ENCODE measurements around the gene MYO1D. TPM values are rescaled to one million over a fixed set of nuclear protein-coding genes. Genes with fewer than 3 reads are reported as not detected.

The MYO1D gene
- total RNA-seq, 2 experiments from 2014 or later: 2.2 to 2.3 TPM

GRCh38 chr17:32793841-32794240 is 83.1 kb downstream of the MYO1D start:
- Mint-ChIP-seq H3K27ac (no peak overlapping the region), H3K4me3 (no peak overlapping the region), H3K4me1 (ENCODE audit: low read depth) (no peaks in the 10 kb centered on the region), H3K36me3 (ENCODE audit: low read depth) (no peaks in the 10 kb centered on the region), H3K9me3 (ENCODE audit: insufficient read depth) (no peaks in the 10 kb centered on the region), H3K27me3 (ENCODE audit: low read depth) (no peaks in the 10 kb centered on the region)
- DNase-seq: no peak
- CTCF ChIA-PET: interaction anchor here (0.9 to 1.9 kb wide), 2 partner anchors 84 to 147 kb away, joined by 3 to 8 read pairs; no protein-coding TSS in a partner anchor
- POLR2A ChIA-PET: no interaction called here
- ATAC-seq: no peak

GRCh38 chr17:32792207-32792606 is 84.7 kb downstream of the MYO1D start:
- H3K36me3 Mint-ChIP-seq (ENCODE audit: low read depth): no peaks in the 10 kb centered on the region
- POLR2A ChIA-PET: interaction anchor here (0.6 kb wide), 1 partner anchor 1852 kb away, joined by 3 read pairs; no protein-coding TSS in a partner anchor
- ATAC-seq: no peak

DNA sequence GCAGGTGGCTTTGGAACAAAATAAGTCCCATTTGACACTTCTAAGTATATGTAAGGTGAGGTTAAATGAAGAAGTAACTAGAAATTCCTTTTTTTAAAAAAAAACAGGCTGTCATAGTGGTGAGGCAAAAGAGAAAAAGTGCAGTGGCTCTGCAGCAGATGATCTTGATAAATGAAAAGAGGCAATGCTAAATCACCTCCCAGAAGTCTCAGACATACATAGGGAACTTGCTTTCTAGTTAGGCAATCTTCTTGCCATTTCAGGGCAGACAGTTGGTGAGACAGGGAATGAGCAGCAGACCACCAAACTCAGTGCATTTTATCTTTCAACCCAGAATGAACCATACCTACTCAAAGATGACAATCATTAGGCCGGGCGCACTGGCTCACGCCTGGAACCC is 90.8 kb downstream of the MYO1D start:
- no peaks in the 10 kb centered on the region for H3K9me3 Mint-ChIP-seq (ENCODE audit: insufficient read depth)
- peaks cover 10% of the 10 kb centered on the region for H3K27me3 Mint-ChIP-seq (ENCODE audit: low read depth)
- no peaks in the 10 kb centered on the region for H3K4me1 Mint-ChIP-seq (ENCODE audit: low read depth)
- no peak overlapping the region for H3K4me3 Mint-ChIP-seq
- ATAC-seq (no peak), DNase-seq (no peak)
- no peak overlapping the region for H3K27ac Mint-ChIP-seq
- ChIA-PET CTCF (interaction anchor here (0.9 to 1.9 kb wide), 2 partner anchors 91 kb away, joined by 4 to 12 read pairs; partner anchors contain the start of gene MYO1D), POLR2A (no interaction called here)
- H3K36me3 Mint-ChIP-seq (ENCODE audit: low read depth): no peaks in the 10 kb centered on the region

More at GRCh38 chr17:32792207-32792606, 84.7 kb downstream of the MYO1D start:
- Mint-ChIP-seq H3K4me1 (ENCODE audit: low read depth) (no peaks in the 10 kb centered on the region), H3K27me3 (ENCODE audit: low read depth) (peaks cover 4% of the 10 kb centered on the region), H3K27ac (no peak overlapping the region), H3K4me3 (no peak overlapping the region), H3K9me3 (ENCODE audit: insufficient read depth) (no peaks in the 10 kb centered on the region)
- CTCF ChIA-PET: interaction anchor here (1.1 to 1.9 kb wide), 3 partner anchors 9 to 149 kb away, joined by 3 to 8 read pairs (median 6); partner anchors contain the start of gene MYO1D
- DNase-seq: no peak

DNA sequence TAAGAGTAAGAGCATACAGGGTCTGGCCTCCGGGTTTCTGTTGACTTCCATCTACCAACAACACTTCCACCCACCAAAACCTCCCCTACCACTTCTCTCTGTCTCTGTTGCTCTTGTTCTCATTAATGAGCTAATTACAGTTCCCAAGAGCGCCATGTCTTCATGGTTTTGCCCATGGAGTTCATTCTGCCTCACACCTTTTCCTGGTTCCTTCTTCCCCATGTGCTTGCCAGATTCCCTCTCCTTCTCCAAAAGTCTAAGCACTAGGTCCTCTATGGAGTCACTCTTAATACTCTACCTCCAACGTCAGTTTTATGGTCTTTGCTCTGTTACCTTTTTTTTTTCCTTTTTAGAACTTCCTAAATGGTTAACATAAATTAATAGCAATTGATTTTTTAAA is 92.8 kb downstream of the MYO1D start:
- no peak overlapping the region for H3K27ac Mint-ChIP-seq
- no peaks in the 10 kb centered on the region for H3K36me3 Mint-ChIP-seq (ENCODE audit: low read depth)
- DNase-seq: no peak
- no peak overlapping the region for H3K4me3 Mint-ChIP-seq
- H3K9me3 Mint-ChIP-seq (ENCODE audit: insufficient read depth): no peaks in the 10 kb centered on the region
- H3K27me3 Mint-ChIP-seq (ENCODE audit: low read depth): peaks cover 10% of the 10 kb centered on the region
- CTCF ChIA-PET: interaction anchor here (1.0 to 5.3 kb wide), 13 partner anchors 13 to 336 kb away, joined by 3 to 119 read pairs (median 6); partner anchors contain the start of gene MYO1D
- POLR2A ChIA-PET: interaction anchor here (0.7 kb wide), 1 partner anchor 11 kb away, joined by 4 read pairs; no protein-coding TSS in a partner anchor
- H3K4me1 Mint-ChIP-seq (ENCODE audit: low read depth): no peaks in the 10 kb centered on the region
- ATAC-seq: no peak

GRCh38 chr17:32783602-32784001 is 93.3 kb downstream of the MYO1D start:
- Mint-ChIP-seq H3K27ac (no peak overlapping the region), H3K4me1 (ENCODE audit: low read depth) (no peaks in the 10 kb centered on the region), H3K36me3 (ENCODE audit: low read depth) (no peaks in the 10 kb centered on the region), H3K27me3 (ENCODE audit: low read depth) (peaks cover 10% of the 10 kb centered on the region), H3K9me3 (ENCODE audit: insufficient read depth) (no peaks in the 10 kb centered on the region), H3K4me3 (no peak overlapping the region)
- ChIA-PET CTCF (interaction anchor here (0.6 to 5.3 kb wide), 47 partner anchors 9 to 967 kb away, joined by 3 to 119 read pairs (median 4); partner anchors contain the start of genes MYO1D and TMEM98), POLR2A (interaction anchor here (0.7 kb wide), 1 partner anchor 11 kb away, joined by 4 read pairs; no protein-coding TSS in a partner anchor)
- ATAC-seq (no peak), DNase-seq (no peak)

GRCh38 chr17:32780721-32781120 is 96.2 kb downstream of the MYO1D start:
- Mint-ChIP-seq H3K9me3 (ENCODE audit: insufficient read depth) (no peaks in the 10 kb centered on the region), H3K4me1 (ENCODE audit: low read depth) (no peaks in the 10 kb centered on the region), H3K27me3 (ENCODE audit: low read depth) (peaks cover 7% of the 10 kb centered on the region), H3K27ac (no peak overlapping the region), H3K36me3 (ENCODE audit: low read depth) (no peaks in the 10 kb centered on the region), H3K4me3 (no peak overlapping the region)
- no peak for ATAC-seq
- CTCF ChIA-PET: interaction anchor here (5.1 to 5.3 kb wide), 2 partner anchors 97 to 156 kb away, joined by 58 to 119 read pairs; partner anchors contain the start of gene MYO1D
- POLR2A ChIA-PET: no interaction called here
- DNase-seq: no peak

DNA sequence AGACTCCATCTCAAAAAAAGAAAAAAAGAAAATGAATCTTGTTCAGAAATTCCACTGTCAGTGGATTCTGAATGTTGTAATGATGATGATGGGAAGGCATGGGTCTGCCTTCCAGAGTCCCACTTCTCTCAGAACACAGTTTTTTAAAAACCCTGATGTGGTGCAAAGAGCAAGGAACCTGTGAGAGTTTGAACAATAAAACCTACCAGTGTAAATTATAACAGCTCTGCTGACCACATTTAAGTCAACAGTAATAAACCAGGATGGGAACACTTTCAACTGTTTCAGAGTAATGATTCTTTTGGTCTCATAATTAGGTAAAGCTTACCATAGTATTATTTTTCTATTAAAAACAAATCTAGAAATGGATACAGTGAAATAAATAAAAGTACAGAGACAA is 99.0 kb downstream of the MYO1D start:
- POLR2A ChIA-PET: no interaction called here
- H3K9me3 Mint-ChIP-seq (ENCODE audit: insufficient read depth): no peaks in the 10 kb centered on the region

DNA sequence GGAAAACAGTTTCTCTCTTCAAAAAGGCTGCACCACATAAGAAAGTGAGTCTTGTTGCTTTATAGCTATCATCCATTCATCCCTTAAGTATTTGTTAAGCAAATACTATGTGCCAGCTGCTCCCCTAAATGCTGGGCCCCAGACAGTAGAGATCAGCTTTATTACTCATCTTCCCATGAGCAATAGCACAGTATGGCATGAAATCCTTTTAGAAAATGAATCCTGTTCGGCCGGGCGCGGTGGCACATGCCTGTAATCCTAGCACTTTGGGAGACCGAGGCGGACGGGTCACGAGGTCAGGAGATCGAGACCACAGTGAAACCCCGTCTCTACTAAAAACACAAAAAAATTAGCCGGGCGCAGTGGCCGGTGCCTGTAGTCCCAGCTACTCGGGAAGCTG is 99.5 kb downstream of the MYO1D start:
- no peaks in the 10 kb centered on the region for H3K9me3 Mint-ChIP-seq (ENCODE audit: insufficient read depth)
- H3K4me3 Mint-ChIP-seq: no peak overlapping the region
- no peaks in the 10 kb centered on the region for H3K4me1 Mint-ChIP-seq (ENCODE audit: low read depth)
- ChIA-PET CTCF (interaction anchor here (0.7 to 3.0 kb wide), 3 partner anchors 22 to 159 kb away, joined by 3 to 18 read pairs (median 7); partner anchors contain the start of gene MYO1D), POLR2A (no interaction called here)
- ATAC-seq (no peak), DNase-seq (no peak)
- H3K36me3 Mint-ChIP-seq (ENCODE audit: low read depth): no peaks in the 10 kb centered on the region
- no peak overlapping the region for H3K27ac Mint-ChIP-seq
- H3K27me3 Mint-ChIP-seq (ENCODE audit: low read depth): no peaks in the 10 kb centered on the region

More for the DNA sequence above, 99.0 kb downstream of the MYO1D start:
- Mint-ChIP-seq H3K4me3 (no peak overlapping the region), H3K27ac (no peak overlapping the region), H3K4me1 (ENCODE audit: low read depth) (no peaks in the 10 kb centered on the region), H3K36me3 (ENCODE audit: low read depth) (no peaks in the 10 kb centered on the region), H3K27me3 (ENCODE audit: low read depth) (no peaks in the 10 kb centered on the region)
- CTCF ChIA-PET: interaction anchor here (0.7 to 3.0 kb wide), 3 partner anchors 23 to 159 kb away, joined by 3 to 18 read pairs (median 7); partner anchors contain the start of gene MYO1D
- ATAC-seq (no peak), DNase-seq (no peak)

DNA sequence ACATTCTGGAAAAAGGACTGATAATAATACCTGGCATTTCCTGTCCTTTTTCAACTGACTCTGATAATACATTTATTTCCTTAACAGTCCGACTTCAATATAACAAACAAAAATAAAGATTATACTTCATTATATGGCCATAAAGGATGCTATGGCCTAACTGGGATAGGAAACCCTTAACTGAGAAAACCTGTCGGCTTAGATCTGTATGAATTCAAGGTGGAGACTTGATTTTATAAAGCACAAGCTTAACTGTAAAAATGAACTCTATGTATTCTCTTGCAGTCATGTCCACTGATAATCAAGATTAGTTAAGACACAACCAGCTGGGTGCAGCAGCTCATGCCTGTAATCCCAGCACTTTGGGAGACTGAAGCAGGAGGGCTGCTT is 102.2 kb downstream of the MYO1D start:
- Mint-ChIP-seq H3K36me3 (ENCODE audit: low read depth) (no peaks in the 10 kb centered on the region), H3K4me3 (no peak overlapping the region), H3K27me3 (ENCODE audit: low read depth) (no peaks in the 10 kb centered on the region), H3K9me3 (ENCODE audit: insufficient read depth) (no peaks in the 10 kb centered on the region), H3K4me1 (ENCODE audit: low read depth) (no peaks in the 10 kb centered on the region), H3K27ac (no peak overlapping the region)
- ATAC-seq (no peak), DNase-seq (no peak)
- ChIA-PET CTCF (interaction anchor here (0.9 to 2.3 kb wide), 2 partner anchors 8 to 103 kb away, joined by 3 to 7 read pairs; no protein-coding TSS in a partner anchor), POLR2A (no interaction called here)

- Mint-ChIP-seq H3K27me3 (ENCODE audit: low read depth) (no peaks in the 10 kb centered on the region), H3K36me3 (ENCODE audit: low read depth) (no peaks in the 10 kb centered on the region), H3K4me1 (ENCODE audit: low read depth) (no peaks in the 10 kb centered on the region), H3K4me3 (no peak overlapping the region), H3K27ac (no peak overlapping the region), H3K9me3 (ENCODE audit: insufficient read depth) (no peaks in the 10 kb centered on the region)
- ChIA-PET POLR2A (no interaction called here), CTCF (interaction anchor here (0.8 to 2.3 kb wide), 2 partner anchors 8 to 9 kb away, joined by 3 to 7 read pairs; no protein-coding TSS in a partner anchor)
- ATAC-seq (no peak), DNase-seq (no peak)
Observed at GRCh38 chr17:32773856-32774694, 102.8 kb downstream of the MYO1D start.

GRCh38 chr17:32772453-32773025 is 104.4 kb downstream of the MYO1D start:
- CTCF ChIA-PET: interaction anchor here (1.0 to 1.3 kb wide), 2 partner anchors 10 to 104 kb away, joined by 5 read pairs; partner anchors contain the start of gene MYO1D
- Mint-ChIP-seq H3K4me3 (no peak overlapping the region), H3K36me3 (ENCODE audit: low read depth) (no peaks in the 10 kb centered on the region), H3K4me1 (ENCODE audit: low read depth) (no peaks in the 10 kb centered on the region), H3K9me3 (ENCODE audit: insufficient read depth) (no peaks in the 10 kb centered on the region), H3K27ac (no peak overlapping the region), H3K27me3 (ENCODE audit: low read depth) (no peaks in the 10 kb centered on the region)
- no peak for DNase-seq
- ATAC-seq: no peak
- POLR2A ChIA-PET: interaction anchor here (0.5 kb wide), 1 partner anchor 11 kb away, joined by 4 read pairs; no protein-coding TSS in a partner anchor

Measured in activated CD8-positive, alpha-beta T cell treated with anti-CD3 and anti-CD28 coated beads, Interleukin-2, amount 10 ng/mL, durations not matched to agents 7 days and 5 days (primary cell).